ENCODE data around the gene DYNC1H1.
A peak's percentile ranks its signal among the peaks of the same experiment; 100 is the strongest.

- TF ChIP-seq EZH2 (IDR thresholded peaks at IDR 0.05; ENCODE audit: low read length, unreplicated experiment) (no peak), CTCF (conservative IDR thresholded peaks at IDR 0.05; ENCODE audit: low read depth, low read length) (peak; percentile 93), EZH2phosphoT487 (IDR thresholded peaks at IDR 0.05; ENCODE audit: borderline replicate concordance, low read length) (no peak)
Measured at GRCh38 chr14:101961011-101961721, 3.2 kb upstream of the DYNC1H1 start.
